ENCODE measurements around the gene GSK3A. TPM values are rescaled to one million over a fixed set of nuclear protein-coding genes. Genes with fewer than 3 reads are reported as not detected.

GSK3A gene
- total and polyA plus RNA-seq, 2 experiments from 2014 or later: 17.7 to 40.7 TPM

DNA sequence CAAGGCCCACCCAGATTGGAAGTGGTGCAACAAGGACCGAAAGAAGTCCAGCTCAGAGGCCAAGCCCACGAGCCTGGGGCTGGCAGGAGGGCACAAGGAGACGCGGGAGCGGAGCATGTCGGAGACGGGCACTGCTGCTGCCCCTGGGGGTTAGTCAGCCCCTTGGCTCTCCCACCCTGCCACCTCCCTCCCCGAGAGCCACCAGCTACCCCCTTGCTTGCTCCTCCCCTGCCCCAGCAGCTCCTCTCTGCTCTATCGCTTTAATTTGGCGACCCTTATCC, 45.4 kb upstream of the GSK3A start (continued):
- TF ChIP-seq EZH2 (IDR thresholded peaks at IDR 0.05; ENCODE audit: low read depth, unreplicated experiment): no peak
- no peak for TF ChIP-seq JUNB (IDR thresholded peaks at IDR 0.05; ENCODE audit: unreplicated experiment)

GRCh38 chr19:42287017-42287826, 44.8 kb upstream of the GSK3A start:
- Histone ChIP-seq H3K9me2 (ENCODE audit: insufficient read depth) (no peaks in the 10 kb centered on the region), H4K20me1 (replicated peaks; ENCODE audit: insufficient read depth) (peaks cover 4% of the 10 kb centered on the region; the same call in 1 of the 2 replicates)

DNA sequence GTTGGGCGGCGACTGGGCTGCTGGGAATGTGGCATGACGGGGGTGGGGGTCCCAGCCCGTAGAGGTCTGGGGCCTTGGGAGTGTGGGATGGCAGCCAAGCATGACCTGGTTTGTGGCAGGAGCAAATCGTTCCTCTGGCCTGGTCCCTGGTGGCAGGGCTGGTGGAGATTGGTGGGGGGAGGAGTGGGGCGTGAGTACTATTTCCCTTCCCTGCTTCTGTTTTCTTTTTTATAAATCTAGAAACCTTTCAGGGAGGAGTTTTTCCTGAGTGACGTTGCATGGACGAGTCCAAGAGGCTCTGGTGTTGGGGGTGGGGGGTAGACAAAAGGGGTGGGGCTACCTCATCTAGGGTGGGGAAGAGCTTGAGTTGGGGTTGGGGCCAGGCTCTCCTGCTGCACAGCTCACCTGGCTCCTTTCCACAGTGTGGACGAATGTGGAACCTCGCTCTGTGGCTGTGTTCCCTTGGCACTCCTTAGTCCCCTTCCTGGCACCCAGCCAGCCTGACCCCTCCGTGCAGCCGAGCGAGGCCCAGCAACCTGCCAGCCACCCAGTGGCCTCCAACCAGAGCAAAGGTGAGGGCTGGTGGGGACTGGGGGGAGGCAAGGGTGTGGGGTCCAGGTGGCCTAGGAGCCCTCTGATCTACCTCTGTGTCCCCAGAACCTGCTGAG, 44.1 kb upstream of the GSK3A start:
- peaks cover 4% of the 10 kb centered on the region; the same call in 1 of the 2 replicates for H3K36me3 ChIP-seq (ENCODE audit: insufficient read depth)
- no peak overlapping the region for H2AFZ ChIP-seq
- H3K79me2 ChIP-seq (replicated peaks; ENCODE audit: insufficient read depth): peaks cover 20% of the 10 kb centered on the region
- H3K9me2 ChIP-seq (ENCODE audit: insufficient read depth): no peaks in the 10 kb centered on the region
- H3K27me3 ChIP-seq (ENCODE audit: insufficient read depth): no peaks in the 10 kb centered on the region
- H3K9me3 Mint-ChIP-seq: no peaks in the 10 kb centered on the region
- H3K27ac Mint-ChIP-seq: 0 out of 2 replicates have a peak overlapping the region, but pooled peaks have one; percentile 31
- H3K4me3 Mint-ChIP-seq: peak overlapping the region; percentile 19; the same call in 1 of the 3 replicates
- no peak overlapping the region for H3K4me2 ChIP-seq
- H3K27ac ChIP-seq (ENCODE audit: low read depth): no peak overlapping the region
- H3K36me3 Mint-ChIP-seq (ENCODE audit: low read depth): peaks cover 16% of the 10 kb centered on the region
- no peak for ATAC-seq
- H3K4me3 ChIP-seq: no peak overlapping the region
- peaks cover 4% of the 10 kb centered on the region; the same call in 1 of the 2 replicates for H4K20me1 ChIP-seq (replicated peaks; ENCODE audit: insufficient read depth)
- H3K4me1 Mint-ChIP-seq: peaks cover 32% of the 10 kb centered on the region
- H3K27me3 Mint-ChIP-seq (ENCODE audit: insufficient read depth, low read depth, poor library complexity): peaks cover 21% of the 10 kb centered on the region
- H3K4me1 ChIP-seq (ENCODE audit: insufficient read depth): peaks cover 23% of the 10 kb centered on the region
- no peak for DNase-seq (ENCODE audit: low spot score)
- peaks cover 19% of the 10 kb centered on the region for H3F3A ChIP-seq (replicated peaks; ENCODE audit: low read depth)
- no peak for TF ChIP-seq ETS1 (IDR thresholded peaks at IDR 0.05)
- no peak for TF ChIP-seq JUNB (IDR thresholded peaks at IDR 0.05; ENCODE audit: unreplicated experiment)
- no peak for TF ChIP-seq REST (IDR thresholded peaks at IDR 0.05; ENCODE audit: unreplicated experiment)
- TF ChIP-seq CREB1 (CRISPR knock-in tag; IDR thresholded peaks at IDR 0.05; ENCODE audit: low read depth): no peak

More at GRCh38 chr19:42287017-42287826, 44.8 kb upstream of the GSK3A start:
- TF ChIP-seq CREB1 (CRISPR knock-in tag; IDR thresholded peaks at IDR 0.05; ENCODE audit: low read depth) (no peak), EZH2 (IDR thresholded peaks at IDR 0.05; ENCODE audit: low read depth, unreplicated experiment) (no peak), ETS1 (IDR thresholded peaks at IDR 0.05) (no peak)
- Mint-ChIP-seq H3K4me3 (no peak overlapping the region), H3K36me3 (ENCODE audit: low read depth) (peaks cover 23% of the 10 kb centered on the region), H3K9me3 (no peaks in the 10 kb centered on the region), H3K27me3 (ENCODE audit: insufficient read depth, low read depth, poor library complexity) (peaks cover 18% of the 10 kb centered on the region), H3K27ac (no peak overlapping the region), H3K4me1 (peaks cover 30% of the 10 kb centered on the region)
- Histone ChIP-seq H3K27ac (ENCODE audit: low read depth) (no peak overlapping the region), H3K27me3 (ENCODE audit: insufficient read depth) (no peaks in the 10 kb centered on the region), H3K4me2 (no peak overlapping the region), H3K79me2 (replicated peaks; ENCODE audit: insufficient read depth) (peaks cover 20% of the 10 kb centered on the region), H3K4me3 (no peak overlapping the region), H2AFZ (no peak overlapping the region), H3K4me1 (ENCODE audit: insufficient read depth) (peaks cover 16% of the 10 kb centered on the region), H3K36me3 (ENCODE audit: insufficient read depth) (peaks cover 4% of the 10 kb centered on the region; the same call in 1 of the 2 replicates), H3F3A (replicated peaks; ENCODE audit: low read depth) (peaks cover 16% of the 10 kb centered on the region)
- ATAC-seq (no peak), DNase-seq (ENCODE audit: low spot score) (no peak)
